ENCODE measurements around the gene FHOD3. TPM values are rescaled to one million over a fixed set of nuclear protein-coding genes. Genes with fewer than 3 reads are reported as not detected.

The FHOD3 gene
- total RNA-seq, 1 donor from 2014 or later, result 5.9 TPM

DNA sequence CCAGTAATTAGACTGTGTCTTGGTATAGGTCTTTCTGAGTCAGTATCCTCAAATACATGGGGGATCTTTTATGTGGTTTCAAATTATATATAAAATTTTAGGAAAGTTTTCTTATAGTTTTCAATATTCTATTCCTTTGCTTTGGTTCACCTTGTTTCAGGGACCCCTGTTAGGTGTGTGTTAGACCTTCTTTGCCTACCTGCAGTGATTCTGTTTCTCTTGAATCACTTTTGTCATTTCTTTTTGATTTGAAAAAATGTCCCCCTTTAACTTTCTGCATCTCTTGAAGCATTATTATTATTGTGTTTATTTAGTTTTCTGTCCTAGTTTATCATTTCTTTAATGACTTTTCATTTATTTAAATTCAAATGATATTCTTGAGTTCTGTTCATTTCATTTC, 98.7 kb downstream of the FHOD3 start:
- no peak overlapping the region for H3K9ac ChIP-seq (ENCODE audit: low read length)
- no peaks in the 10 kb centered on the region for H3K36me3 ChIP-seq (ENCODE audit: insufficient read depth, low read length)
- H3K9me3 Mint-ChIP-seq (ENCODE audit: unreplicated experiment), result peaks cover 5% of the 10 kb centered on the region
- H4K20me1 ChIP-seq (ENCODE audit: insufficient read depth, low read length), result no peaks in the 10 kb centered on the region
- no peak overlapping the region for H3K27ac ChIP-seq (ENCODE audit: low read depth, low read length)
- H3K4me1 Mint-ChIP-seq (ENCODE audit: low read depth, unreplicated experiment), result peaks cover 2% of the 10 kb centered on the region
- no peak overlapping the region for H3K4me3 ChIP-seq (ENCODE audit: insufficient read depth, low read depth, low read length)
- H3K79me2 ChIP-seq (ENCODE audit: insufficient read depth, low read length), result peaks cover 3% of the 10 kb centered on the region
- no peak overlapping the region for H3K4me3 Mint-ChIP-seq (ENCODE audit: unreplicated experiment)
- H3K4me1 ChIP-seq (ENCODE audit: insufficient read depth, low read length), result no peaks in the 10 kb centered on the region
- TF ChIP-seq, protein P1, sequence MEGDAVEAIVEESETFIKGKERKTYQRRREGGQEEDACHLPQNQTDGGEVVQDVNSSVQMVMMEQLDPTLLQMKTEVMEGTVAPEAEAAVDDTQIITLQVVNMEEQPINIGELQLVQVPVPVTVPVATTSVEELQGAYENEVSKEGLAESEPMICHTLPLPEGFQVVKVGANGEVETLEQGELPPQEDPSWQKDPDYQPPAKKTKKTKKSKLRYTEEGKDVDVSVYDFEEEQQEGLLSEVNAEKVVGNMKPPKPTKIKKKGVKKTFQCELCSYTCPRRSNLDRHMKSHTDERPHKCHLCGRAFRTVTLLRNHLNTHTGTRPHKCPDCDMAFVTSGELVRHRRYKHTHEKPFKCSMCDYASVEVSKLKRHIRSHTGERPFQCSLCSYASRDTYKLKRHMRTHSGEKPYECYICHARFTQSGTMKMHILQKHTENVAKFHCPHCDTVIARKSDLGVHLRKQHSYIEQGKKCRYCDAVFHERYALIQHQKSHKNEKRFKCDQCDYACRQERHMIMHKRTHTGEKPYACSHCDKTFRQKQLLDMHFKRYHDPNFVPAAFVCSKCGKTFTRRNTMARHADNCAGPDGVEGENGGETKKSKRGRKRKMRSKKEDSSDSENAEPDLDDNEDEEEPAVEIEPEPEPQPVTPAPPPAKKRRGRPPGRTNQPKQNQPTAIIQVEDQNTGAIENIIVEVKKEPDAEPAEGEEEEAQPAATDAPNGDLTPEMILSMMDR (IDR thresholded peaks at IDR 0.05; ENCODE audit: insufficient read depth, low read depth, low read length), result no peak
- TF ChIP-seq EZH2 (IDR thresholded peaks at IDR 0.05; ENCODE audit: insufficient read depth, low read length), result no peak
- H3K36me3 Mint-ChIP-seq (ENCODE audit: low read depth, unreplicated experiment), result peaks cover 1% of the 10 kb centered on the region
- no peak for DNase-seq (ENCODE audit: low read depth)
- H3K4me2 ChIP-seq (ENCODE audit: low read length), result no peak overlapping the region
- no peaks in the 10 kb centered on the region for H3K27me3 ChIP-seq (ENCODE audit: insufficient read depth, low read length)
- no peak for FAIRE-seq
- no peak overlapping the region for H2AFZ ChIP-seq (ENCODE audit: low read depth, low read length)
- no peaks in the 10 kb centered on the region for H3K9me3 ChIP-seq (ENCODE audit: insufficient read depth, low read depth, low read length)
- no peaks in the 10 kb centered on the region for H3K27me3 Mint-ChIP-seq (ENCODE audit: low read depth, unreplicated experiment)
- no peak overlapping the region for H3K27ac Mint-ChIP-seq (ENCODE audit: unreplicated experiment)

- no peak for FAIRE-seq
- H3K36me3 Mint-ChIP-seq (ENCODE audit: low read depth, unreplicated experiment), result peaks cover 1% of the 10 kb centered on the region
- Histone ChIP-seq H3K79me2 (ENCODE audit: insufficient read depth, low read length) (no peaks in the 10 kb centered on the region), H3K27ac (ENCODE audit: low read depth, low read length) (no peak overlapping the region), H3K27me3 (ENCODE audit: insufficient read depth, low read length) (no peaks in the 10 kb centered on the region), H3K4me3 (ENCODE audit: insufficient read depth, low read depth, low read length) (no peak overlapping the region), H3K9ac (ENCODE audit: low read length) (no peak overlapping the region), H2AFZ (ENCODE audit: low read depth, low read length) (no peak overlapping the region), H3K36me3 (ENCODE audit: insufficient read depth, low read length) (no peaks in the 10 kb centered on the region), H4K20me1 (ENCODE audit: insufficient read depth, low read length) (no peaks in the 10 kb centered on the region), H3K9me3 (ENCODE audit: insufficient read depth, low read depth, low read length) (no peaks in the 10 kb centered on the region), H3K4me1 (ENCODE audit: insufficient read depth, low read length) (no peaks in the 10 kb centered on the region), H3K4me2 (ENCODE audit: low read length) (no peak overlapping the region)
- peaks cover 2% of the 10 kb centered on the region for H3K4me1 Mint-ChIP-seq (ENCODE audit: low read depth, unreplicated experiment)
- H3K27ac Mint-ChIP-seq (ENCODE audit: unreplicated experiment), result no peak overlapping the region
- H3K4me3 Mint-ChIP-seq (ENCODE audit: unreplicated experiment), result no peak overlapping the region
- TF ChIP-seq, protein P1 (IDR thresholded peaks at IDR 0.05; ENCODE audit: insufficient read depth, low read depth, low read length), result no peak
- no peak for TF ChIP-seq EZH2 (IDR thresholded peaks at IDR 0.05; ENCODE audit: insufficient read depth, low read length)
- H3K27me3 Mint-ChIP-seq (ENCODE audit: low read depth, unreplicated experiment), result no peaks in the 10 kb centered on the region
- H3K9me3 Mint-ChIP-seq (ENCODE audit: unreplicated experiment), result peaks cover 5% of the 10 kb centered on the region
- DNase-seq (ENCODE audit: low read depth), result no peak
Measured at GRCh38 chr18:36397033-36397432, 99.5 kb downstream of the FHOD3 start.

DNA sequence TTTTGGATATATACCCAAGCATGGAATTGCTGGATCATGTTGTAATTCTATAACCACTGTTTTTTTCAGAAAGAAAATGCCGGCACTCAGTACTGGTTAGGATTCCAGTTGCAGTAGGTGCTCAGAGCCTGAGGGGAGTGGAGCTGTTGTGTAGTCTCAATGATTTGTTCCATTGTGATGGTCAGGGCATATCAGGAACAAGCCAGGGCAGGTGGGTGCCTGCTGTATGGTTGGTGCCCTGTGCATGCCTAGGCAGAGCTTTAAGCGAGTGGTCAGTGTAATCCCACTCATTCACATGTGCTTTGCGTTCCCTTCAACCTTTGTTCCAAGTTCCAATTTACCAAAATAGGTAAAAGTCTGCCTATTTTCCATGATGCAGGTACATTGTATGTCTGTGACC, 100.9 kb downstream of the FHOD3 start:
- no peaks in the 10 kb centered on the region for H3K79me2 ChIP-seq (ENCODE audit: insufficient read depth, low read length)
- no peak overlapping the region for H3K9ac ChIP-seq (ENCODE audit: low read length)
- no peak overlapping the region for H3K4me3 ChIP-seq (ENCODE audit: insufficient read depth, low read depth, low read length)
- no peak overlapping the region for H3K27ac ChIP-seq (ENCODE audit: low read depth, low read length)
- peaks cover 1% of the 10 kb centered on the region for H3K36me3 Mint-ChIP-seq (ENCODE audit: low read depth, unreplicated experiment)
- no peaks in the 10 kb centered on the region for H4K20me1 ChIP-seq (ENCODE audit: insufficient read depth, low read length)
- no peak for TF ChIP-seq EZH2 (IDR thresholded peaks at IDR 0.05; ENCODE audit: insufficient read depth, low read length)
- TF ChIP-seq, protein P1 (IDR thresholded peaks at IDR 0.05; ENCODE audit: insufficient read depth, low read depth, low read length), result no peak
- no peaks in the 10 kb centered on the region for H3K4me1 ChIP-seq (ENCODE audit: insufficient read depth, low read length)
- H3K4me3 Mint-ChIP-seq (ENCODE audit: unreplicated experiment), result no peak overlapping the region
- DNase-seq (ENCODE audit: low read depth) (no peak), FAIRE-seq (no peak)
- H3K27me3 Mint-ChIP-seq (ENCODE audit: low read depth, unreplicated experiment), result no peaks in the 10 kb centered on the region
- H2AFZ ChIP-seq (ENCODE audit: low read depth, low read length), result no peak overlapping the region
- no peaks in the 10 kb centered on the region for H3K36me3 ChIP-seq (ENCODE audit: insufficient read depth, low read length)
- H3K27me3 ChIP-seq (ENCODE audit: insufficient read depth, low read length), result no peaks in the 10 kb centered on the region
- H3K4me1 Mint-ChIP-seq (ENCODE audit: low read depth, unreplicated experiment), result no peaks in the 10 kb centered on the region
- no peak overlapping the region for H3K4me2 ChIP-seq (ENCODE audit: low read length)
- H3K9me3 Mint-ChIP-seq (ENCODE audit: unreplicated experiment), result peaks cover 5% of the 10 kb centered on the region
- no peaks in the 10 kb centered on the region for H3K9me3 ChIP-seq (ENCODE audit: insufficient read depth, low read depth, low read length)
- no peak overlapping the region for H3K27ac Mint-ChIP-seq (ENCODE audit: unreplicated experiment)
